Measurements from ENCODE around the gene SSTR4. TPM values are rescaled to one million over a fixed set of nuclear protein-coding genes. Genes with fewer than 3 reads are reported as not detected.

SSTR4 gene
- total RNA-seq, 1 experiment from 2014 or later = not detected

DNA sequence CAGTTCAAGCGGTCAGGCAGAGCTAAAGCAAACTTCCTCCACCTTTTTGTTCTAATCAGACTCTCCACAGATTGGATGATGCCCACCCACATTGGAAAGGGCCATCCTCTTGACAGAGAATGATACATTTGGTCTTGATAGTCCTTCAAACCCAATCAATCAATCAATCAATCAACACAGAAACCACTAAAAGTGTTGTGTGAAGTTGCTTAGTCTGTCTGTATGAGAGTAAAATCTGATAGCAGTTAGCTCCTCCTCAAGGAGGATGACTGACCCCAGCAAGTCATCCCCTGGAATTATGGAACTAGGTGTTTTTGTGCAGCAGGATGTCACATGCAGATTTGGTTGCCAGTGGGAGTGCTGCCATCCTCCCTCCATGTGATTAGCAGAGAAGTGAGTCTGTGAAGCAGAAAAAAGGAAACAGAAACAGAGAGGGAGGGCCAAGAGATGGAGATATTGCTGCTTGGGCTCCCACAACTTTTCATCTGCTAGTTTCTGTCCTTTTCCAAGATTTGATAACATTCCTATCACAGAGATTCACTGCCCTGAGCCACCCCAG is 32.0 kb upstream of the SSTR4 start:
- Mint-ChIP-seq H3K4me3 (ENCODE audit: unreplicated experiment) (no peak overlapping the region), H3K4me1 (ENCODE audit: low read depth, unreplicated experiment) (no peaks in the 10 kb centered on the region), H3K36me3 (ENCODE audit: insufficient read depth, unreplicated experiment) (no peaks in the 10 kb centered on the region), H3K9me3 (ENCODE audit: unreplicated experiment) (no peaks in the 10 kb centered on the region), H3K27me3 (ENCODE audit: insufficient read depth, unreplicated experiment) (no peaks in the 10 kb centered on the region), H3K27ac (ENCODE audit: unreplicated experiment) (no peak overlapping the region)
- Histone ChIP-seq H3K27me3 (replicated peaks; ENCODE audit: control insufficient read depth, insufficient read depth, low read length) (no peaks in the 10 kb centered on the region), H3K4me1 (no peaks in the 10 kb centered on the region), H3K4me3 (ENCODE audit: low read depth, low read length) (no peak overlapping the region), H3K36me3 (ENCODE audit: control insufficient read depth, insufficient read depth, low read length) (no peaks in the 10 kb centered on the region), H3K9me3 (no peaks in the 10 kb centered on the region)
- BruUV-seq (replicated peaks) = no TSS peak
- ChIA-PET CTCF (no interaction called here), POLR2A (no interaction called here)
- TF ChIP-seq, protein P1, sequence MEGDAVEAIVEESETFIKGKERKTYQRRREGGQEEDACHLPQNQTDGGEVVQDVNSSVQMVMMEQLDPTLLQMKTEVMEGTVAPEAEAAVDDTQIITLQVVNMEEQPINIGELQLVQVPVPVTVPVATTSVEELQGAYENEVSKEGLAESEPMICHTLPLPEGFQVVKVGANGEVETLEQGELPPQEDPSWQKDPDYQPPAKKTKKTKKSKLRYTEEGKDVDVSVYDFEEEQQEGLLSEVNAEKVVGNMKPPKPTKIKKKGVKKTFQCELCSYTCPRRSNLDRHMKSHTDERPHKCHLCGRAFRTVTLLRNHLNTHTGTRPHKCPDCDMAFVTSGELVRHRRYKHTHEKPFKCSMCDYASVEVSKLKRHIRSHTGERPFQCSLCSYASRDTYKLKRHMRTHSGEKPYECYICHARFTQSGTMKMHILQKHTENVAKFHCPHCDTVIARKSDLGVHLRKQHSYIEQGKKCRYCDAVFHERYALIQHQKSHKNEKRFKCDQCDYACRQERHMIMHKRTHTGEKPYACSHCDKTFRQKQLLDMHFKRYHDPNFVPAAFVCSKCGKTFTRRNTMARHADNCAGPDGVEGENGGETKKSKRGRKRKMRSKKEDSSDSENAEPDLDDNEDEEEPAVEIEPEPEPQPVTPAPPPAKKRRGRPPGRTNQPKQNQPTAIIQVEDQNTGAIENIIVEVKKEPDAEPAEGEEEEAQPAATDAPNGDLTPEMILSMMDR (IDR thresholded peaks at IDR 0.05; ENCODE audit: insufficient read depth in 1 of 2, low read depth in 1 of 2, low read length in 1 of 2, severe bottlenecking in 1 of 2, unreplicated experiment in 1 of 2) = no peak
- intact Hi-C loops (cut with micrococcal nuclease; ENCODE audit: unreplicated experiment) = no loop called here
- no peak for DNase-seq

DNA sequence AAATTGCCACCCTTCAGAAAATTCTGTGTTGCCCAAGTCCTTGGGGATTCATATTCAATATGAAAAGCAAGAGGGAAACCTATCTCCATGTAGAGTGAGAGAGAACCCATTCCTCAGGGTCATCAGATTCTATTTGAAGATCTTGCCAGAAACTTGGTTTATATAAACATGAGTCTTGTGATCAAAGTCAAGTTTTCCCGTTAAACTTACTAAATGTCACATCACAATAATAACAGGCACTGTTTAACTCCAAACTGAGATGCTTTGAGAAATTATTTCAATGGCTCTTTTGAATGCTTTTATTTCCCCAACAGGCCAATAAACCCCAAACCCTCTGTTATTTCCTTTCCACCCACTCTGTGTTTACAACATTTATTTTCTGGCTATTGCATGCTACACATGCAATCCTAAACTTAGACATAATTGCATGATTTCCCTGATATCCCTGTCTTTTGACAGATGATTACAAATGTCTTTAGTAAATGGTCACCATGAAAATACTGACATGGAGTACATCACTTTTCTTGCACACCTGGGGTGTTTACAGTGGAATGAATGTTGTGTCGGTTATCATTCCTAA is 31.1 kb upstream of the SSTR4 start:
- Mint-ChIP-seq H3K4me1 (ENCODE audit: low read depth, unreplicated experiment) (no peaks in the 10 kb centered on the region), H3K27me3 (ENCODE audit: insufficient read depth, unreplicated experiment) (no peaks in the 10 kb centered on the region), H3K27ac (ENCODE audit: unreplicated experiment) (no peak overlapping the region), H3K9me3 (ENCODE audit: unreplicated experiment) (no peaks in the 10 kb centered on the region), H3K36me3 (ENCODE audit: insufficient read depth, unreplicated experiment) (no peaks in the 10 kb centered on the region), H3K4me3 (ENCODE audit: unreplicated experiment) (no peak overlapping the region)
- no TSS peak for BruUV-seq (replicated peaks)
- DNase-seq = no peak
- CTCF ChIA-PET = no interaction called here
- intact Hi-C loops (cut with micrococcal nuclease; ENCODE audit: unreplicated experiment) = no loop called here
- Histone ChIP-seq H3K4me1 (no peaks in the 10 kb centered on the region), H3K4me3 (ENCODE audit: low read depth, low read length) (no peak overlapping the region), H3K27me3 (replicated peaks; ENCODE audit: control insufficient read depth, insufficient read depth, low read length) (no peaks in the 10 kb centered on the region), H3K36me3 (ENCODE audit: control insufficient read depth, insufficient read depth, low read length) (no peaks in the 10 kb centered on the region), H3K9me3 (no peaks in the 10 kb centered on the region)
- TF ChIP-seq, protein P1 (IDR thresholded peaks at IDR 0.05; ENCODE audit: insufficient read depth in 1 of 2, low read depth in 1 of 2, low read length in 1 of 2, severe bottlenecking in 1 of 2, unreplicated experiment in 1 of 2) = no peak
- POLR2A ChIA-PET = no interaction called here

DNA sequence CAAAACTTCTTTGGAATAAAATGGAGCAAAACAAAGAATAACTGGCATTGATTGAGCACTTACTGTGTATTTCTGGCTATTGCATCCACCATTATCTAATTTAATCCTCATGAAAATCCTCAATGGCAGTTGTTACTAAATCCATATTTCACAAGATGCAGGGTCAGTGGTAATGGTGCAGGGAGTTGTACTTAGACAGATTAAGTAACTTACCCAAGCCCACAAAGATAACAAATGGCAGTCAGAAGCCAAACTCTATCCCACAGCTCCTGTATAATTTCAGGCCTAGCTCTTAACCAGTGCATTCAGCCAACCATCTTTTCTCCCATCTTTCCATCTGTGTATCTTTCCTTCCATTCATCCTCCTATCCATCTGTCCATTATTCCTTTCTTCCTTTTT is 29.3 kb upstream of the SSTR4 start:
- Mint-ChIP-seq H3K36me3 (ENCODE audit: insufficient read depth, unreplicated experiment) (no peaks in the 10 kb centered on the region), H3K27me3 (ENCODE audit: insufficient read depth, unreplicated experiment) (no peaks in the 10 kb centered on the region), H3K9me3 (ENCODE audit: unreplicated experiment) (no peaks in the 10 kb centered on the region), H3K4me1 (ENCODE audit: low read depth, unreplicated experiment) (peaks cover 7% of the 10 kb centered on the region), H3K4me3 (ENCODE audit: unreplicated experiment) (no peak overlapping the region), H3K27ac (ENCODE audit: unreplicated experiment) (no peak overlapping the region)
- DNase-seq = no peak
- ChIA-PET POLR2A (no interaction called here), CTCF (no interaction called here)
- Histone ChIP-seq H3K36me3 (ENCODE audit: control insufficient read depth, insufficient read depth, low read length) (no peaks in the 10 kb centered on the region), H3K9me3 (no peaks in the 10 kb centered on the region), H3K4me3 (ENCODE audit: low read depth, low read length) (no peak overlapping the region), H3K4me1 (no peaks in the 10 kb centered on the region; the same call in 1 of the 2 replicates), H3K27me3 (replicated peaks; ENCODE audit: control insufficient read depth, insufficient read depth, low read length) (no peaks in the 10 kb centered on the region)
- BruUV-seq (replicated peaks) = no TSS peak
- TF ChIP-seq, protein P1 (IDR thresholded peaks at IDR 0.05; ENCODE audit: insufficient read depth in 1 of 2, low read depth in 1 of 2, low read length in 1 of 2, severe bottlenecking in 1 of 2, unreplicated experiment in 1 of 2) = no peak
- intact Hi-C loops (cut with micrococcal nuclease; ENCODE audit: unreplicated experiment) = no loop called here

All from Caco-2 (cell line).